ENCODE measurements around the gene TRIP4.
"Not testable (repeated sequence)": the region's sequence is repeated elsewhere in the genome, so short reads cannot be mapped to it uniquely, and the experiment has no call there.

The TRIP4 gene

GRCh38 chr15:64387562-64388168, at the start of gene TRIP4:
Gene TRIP4, plus strand, starts transcription at chr15:64387836. Its CDS starts 28 bp downstream, at chr15:64387864.
- peak within 1 kb of the TSS; percentile 65 for H3K27ac ChIP-seq
- DNase-seq (ENCODE audit: low read depth, low spot score), result peak; percentile 92

- no peak overlapping the region for H3K27ac ChIP-seq
- DNase-seq (ENCODE audit: low read depth, low spot score), result no peak
Measured at GRCh38 chr15:64340355-64340754, 47.3 kb upstream of the TRIP4 start.

DNA sequence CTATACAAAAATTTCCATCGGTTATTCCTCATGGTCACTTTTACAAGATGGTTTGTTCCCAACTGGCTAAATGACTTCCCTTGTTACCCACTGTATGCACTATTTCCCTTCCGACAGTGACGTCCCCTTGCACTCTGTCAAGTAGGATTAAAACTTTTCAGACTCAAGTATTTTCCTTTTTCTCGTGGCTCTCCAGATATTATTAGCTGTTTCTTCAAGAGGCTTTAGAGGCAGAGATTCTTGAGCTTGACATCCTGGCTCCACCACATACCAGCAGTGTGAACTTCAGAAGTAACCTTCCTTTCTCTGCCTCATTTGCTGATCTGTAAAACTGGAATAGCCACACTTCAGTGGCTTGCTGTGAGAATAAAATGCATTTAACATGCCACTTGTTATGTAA, 45.7 kb upstream of the TRIP4 start:
- H3K27ac ChIP-seq, result no peak overlapping the region
- no peak for DNase-seq (ENCODE audit: low read depth, low spot score)

GRCh38 chr15:64343222-64343621, 44.4 kb upstream of the TRIP4 start:
- no peak for DNase-seq (ENCODE audit: low read depth, low spot score)
- H3K27ac ChIP-seq, result no peak overlapping the region

- H3K27ac ChIP-seq, result no peak overlapping the region
- DNase-seq (ENCODE audit: low read depth, low spot score), result no peak
Measured at GRCh38 chr15:64343841-64344240, 43.8 kb upstream of the TRIP4 start.

DNA sequence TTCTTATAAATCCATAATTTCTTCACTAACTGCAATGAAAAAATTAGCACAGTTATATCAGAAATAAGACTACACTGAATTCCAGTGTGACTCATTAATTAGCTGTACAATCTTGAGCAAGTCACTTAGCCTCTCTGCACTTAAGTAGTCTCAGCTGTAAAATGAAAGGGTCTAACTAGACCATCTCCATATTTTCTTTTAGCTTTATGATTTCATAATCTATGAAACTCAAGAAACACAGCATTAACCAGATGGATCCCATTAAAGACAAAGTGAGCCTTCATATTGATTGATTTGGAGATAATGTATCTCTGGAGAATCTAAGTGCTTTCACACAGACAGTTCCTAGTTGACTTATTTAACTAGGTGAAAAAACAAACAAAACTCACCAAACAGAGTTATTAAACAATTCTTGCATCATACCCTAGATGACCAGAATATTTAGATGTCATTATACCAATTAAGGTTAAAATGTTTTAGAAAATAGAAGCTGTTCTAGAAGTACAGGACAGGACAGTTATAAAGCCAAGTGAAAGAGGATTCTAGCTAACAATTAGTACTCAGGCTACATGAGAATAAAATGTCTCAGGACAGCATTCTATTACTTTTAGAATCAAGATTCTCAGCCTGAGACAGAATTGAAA, 42.9 kb upstream of the TRIP4 start:
- peak overlapping the region; percentile 37 for H3K27ac ChIP-seq
- no peak for DNase-seq (ENCODE audit: low read depth, low spot score)

DNA sequence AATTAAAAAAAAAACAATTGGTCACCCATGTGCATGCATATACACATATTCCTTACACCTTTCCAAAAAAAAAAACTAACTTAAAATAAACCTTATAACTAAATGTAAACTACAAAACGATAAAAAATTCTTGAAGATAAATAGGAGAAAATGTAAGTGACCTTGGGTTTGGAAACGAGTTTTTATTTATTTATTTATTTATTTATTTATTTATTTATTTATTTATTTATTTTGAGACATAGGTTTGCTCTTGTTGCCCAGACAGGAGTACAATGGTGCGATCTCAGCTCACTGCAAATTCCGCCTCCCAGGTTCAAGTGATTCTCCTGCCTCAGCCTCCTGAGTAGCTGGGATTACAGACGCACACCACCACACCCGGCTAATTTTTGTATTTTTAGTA, 41.4 kb upstream of the TRIP4 start:
- H3K27ac ChIP-seq; DNase-seq (ENCODE audit: low read depth, low spot score): not testable (repeated sequence)

- no peak for DNase-seq (ENCODE audit: low read depth, low spot score)
- no peak overlapping the region for H3K27ac ChIP-seq
Measured at GRCh38 chr15:64348455-64348854, 39.2 kb upstream of the TRIP4 start.

DNA sequence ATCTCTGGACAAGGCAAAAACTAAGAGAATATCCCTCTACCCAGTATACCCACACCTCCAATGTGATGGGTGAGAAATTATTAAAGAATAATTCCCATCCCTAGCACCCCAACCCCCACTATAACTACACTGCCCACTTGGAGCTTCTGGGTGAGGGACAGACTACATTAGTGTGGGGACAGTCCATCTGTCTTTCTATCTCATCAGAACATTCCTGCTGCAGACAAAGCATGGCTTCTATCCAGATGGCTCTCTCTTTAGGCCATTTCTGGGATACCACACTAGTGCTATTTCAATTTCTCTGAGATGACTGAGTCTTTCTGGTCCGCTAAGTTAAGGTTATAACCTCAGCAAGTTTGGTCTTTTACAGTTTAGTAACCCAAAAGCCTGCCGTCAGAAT, 38.3 kb upstream of the TRIP4 start:
- DNase-seq (ENCODE audit: low read depth, low spot score), result no peak
- no peak overlapping the region for H3K27ac ChIP-seq

DNA sequence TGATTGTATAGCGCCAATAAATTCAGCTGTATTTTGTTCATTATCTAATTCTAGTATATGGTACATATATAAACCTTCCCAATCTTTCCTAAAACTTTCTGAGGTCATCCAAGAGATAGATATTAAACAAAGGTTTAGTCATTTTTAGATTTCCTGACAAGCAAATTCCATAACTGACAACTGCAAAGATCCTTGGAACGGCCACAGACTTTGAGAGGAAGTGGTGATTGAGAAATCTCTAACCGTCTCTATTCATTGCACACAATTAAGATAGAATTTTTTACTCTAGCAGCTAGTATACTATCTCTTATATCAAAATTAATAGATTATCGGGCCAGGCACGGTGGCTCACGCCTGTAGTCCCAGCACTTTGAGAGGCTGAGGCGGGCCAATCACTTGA, 36.4 kb upstream of the TRIP4 start:
- no peak overlapping the region for H3K27ac ChIP-seq
- DNase-seq (ENCODE audit: low read depth, low spot score), result no peak

GRCh38 chr15:64354688-64355344, 32.8 kb upstream of the TRIP4 start:
- peak; percentile 14 for DNase-seq (ENCODE audit: low read depth, low spot score)
- peak overlapping the region; percentile 80 for H3K27ac ChIP-seq

GRCh38 chr15:64355348-64355943, 32.2 kb upstream of the TRIP4 start:
- H3K27ac ChIP-seq, result peak overlapping the region; percentile 80
- DNase-seq (ENCODE audit: low read depth, low spot score), result no peak

DNA sequence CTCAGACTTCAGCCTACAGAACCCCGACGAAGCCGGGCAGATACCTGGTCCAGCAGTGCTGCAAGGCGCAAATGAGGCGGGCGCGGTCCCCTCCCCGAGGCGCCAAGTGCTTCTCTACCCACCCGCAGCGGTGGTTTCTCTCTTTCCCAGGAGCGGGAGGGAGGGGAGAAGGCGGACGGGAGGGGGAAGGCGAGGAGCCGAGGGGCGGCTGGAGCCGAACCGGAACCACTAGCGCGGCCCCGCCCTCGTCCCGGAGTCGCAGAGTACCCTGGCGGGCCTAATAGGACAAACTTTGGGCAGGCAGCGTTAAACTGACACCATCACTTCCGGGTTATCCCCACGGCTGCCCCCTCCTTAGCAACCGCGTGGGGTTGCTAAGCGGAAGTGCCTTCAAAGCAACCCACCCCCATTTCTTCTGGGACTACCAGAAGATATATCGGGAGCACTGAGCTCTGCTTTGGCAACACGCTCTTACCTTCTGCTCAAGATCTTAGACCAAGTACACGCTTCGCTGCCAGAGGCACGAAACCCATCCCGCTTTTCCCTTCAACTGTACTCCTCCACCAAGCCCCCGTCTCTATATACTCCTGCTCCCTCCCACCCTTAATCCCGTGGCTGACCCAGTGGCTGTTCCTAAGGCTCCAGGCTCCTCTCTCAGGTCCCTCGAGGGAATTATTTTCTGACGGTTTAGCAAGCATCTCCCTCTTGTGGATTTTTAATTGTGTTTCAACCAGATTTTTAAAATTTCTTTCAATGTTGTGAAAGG, 31.5 kb upstream of the TRIP4 start, which contains the start of gene CSNK1G1:
CSNK1G1 (minus strand) TSS at position 230 of the 766 bp plus-strand sequence. CDS start 55,674 bp downstream, outside the sequence.
- peak within 1 kb of the TSS; percentile 80 for H3K27ac ChIP-seq
- DNase-seq (ENCODE audit: low read depth, low spot score), result peak; percentile 69

DNA sequence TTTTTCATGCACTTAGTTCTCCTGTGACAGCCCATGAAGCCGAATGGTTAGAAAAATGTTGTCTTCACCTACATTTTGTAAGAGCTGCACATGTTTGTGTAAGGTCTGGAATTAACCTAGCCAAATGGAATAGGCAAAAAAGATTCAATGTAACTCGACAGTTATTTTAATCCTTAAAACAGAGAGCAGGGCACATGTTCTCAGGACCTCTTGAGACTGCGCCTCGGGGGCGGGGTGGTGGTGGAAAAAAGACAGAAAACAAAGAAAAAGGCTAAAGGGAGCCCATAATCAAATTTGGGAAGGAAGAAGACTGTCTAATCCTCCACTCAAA, 31.0 kb upstream of the TRIP4 start:
- no peak for DNase-seq (ENCODE audit: low read depth, low spot score)
- H3K27ac ChIP-seq, result peak overlapping the region; percentile 80

DNA sequence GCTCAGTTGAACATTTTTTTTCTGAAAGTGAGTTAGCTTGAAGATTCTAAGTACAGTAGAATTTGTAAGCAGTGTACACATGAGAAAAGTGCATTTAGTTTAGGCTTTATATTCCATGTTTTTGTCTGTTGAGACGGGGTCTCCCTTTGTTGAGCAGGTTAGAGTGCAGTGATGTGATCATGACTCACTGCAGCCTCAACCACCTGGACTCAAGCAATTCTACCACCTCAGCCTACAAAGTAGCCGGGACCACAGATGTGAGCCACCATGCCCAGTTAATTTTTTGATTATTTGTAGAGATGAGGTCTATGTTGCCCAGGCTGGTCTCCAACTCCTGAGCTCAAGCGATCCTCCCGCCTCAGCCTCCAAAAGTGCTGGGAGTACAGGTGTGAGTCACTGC, 26.4 kb upstream of the TRIP4 start:
- DNase-seq (ENCODE audit: low read depth, low spot score), result no peak
- no peak overlapping the region for H3K27ac ChIP-seq

DNA sequence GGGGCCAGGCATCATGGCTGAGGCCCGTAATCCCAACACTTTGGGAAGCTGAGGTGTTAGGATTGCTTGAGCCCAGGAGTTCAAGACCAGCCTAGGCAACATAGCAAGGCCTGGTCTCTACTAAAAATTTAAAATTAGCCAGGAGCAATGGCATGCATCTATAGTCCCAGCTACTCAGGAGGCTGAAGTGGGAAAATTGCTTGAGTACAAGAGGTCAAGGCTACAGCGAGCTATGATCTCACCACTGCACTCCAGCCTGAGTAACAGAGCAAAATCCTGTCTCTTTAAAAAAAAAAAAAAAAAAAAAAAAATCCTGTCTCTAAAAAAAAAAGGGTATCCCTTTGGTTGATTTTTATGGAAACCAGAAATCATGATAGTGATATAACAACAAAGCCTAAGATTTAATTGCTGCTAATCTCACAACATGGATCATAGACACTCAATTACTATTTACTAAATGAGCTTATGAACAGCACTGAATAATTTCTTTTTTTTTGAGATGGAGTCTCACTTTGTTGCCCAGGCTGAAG, 18.5 kb upstream of the TRIP4 start:
- no peak for DNase-seq (ENCODE audit: low read depth, low spot score)

GRCh38 chr15:64371383-64371782, 16.3 kb upstream of the TRIP4 start:
- DNase-seq (ENCODE audit: low read depth, low spot score); H3K27ac ChIP-seq: not testable (repeated sequence)

More for the DNA sequence above, 18.5 kb upstream of the TRIP4 start:
- no peak overlapping the region for H3K27ac ChIP-seq

- no peak for DNase-seq (ENCODE audit: low read depth, low spot score)
- H3K27ac ChIP-seq, result no peak overlapping the region
Measured at GRCh38 chr15:64373360-64373759, 14.3 kb upstream of the TRIP4 start.

DNA sequence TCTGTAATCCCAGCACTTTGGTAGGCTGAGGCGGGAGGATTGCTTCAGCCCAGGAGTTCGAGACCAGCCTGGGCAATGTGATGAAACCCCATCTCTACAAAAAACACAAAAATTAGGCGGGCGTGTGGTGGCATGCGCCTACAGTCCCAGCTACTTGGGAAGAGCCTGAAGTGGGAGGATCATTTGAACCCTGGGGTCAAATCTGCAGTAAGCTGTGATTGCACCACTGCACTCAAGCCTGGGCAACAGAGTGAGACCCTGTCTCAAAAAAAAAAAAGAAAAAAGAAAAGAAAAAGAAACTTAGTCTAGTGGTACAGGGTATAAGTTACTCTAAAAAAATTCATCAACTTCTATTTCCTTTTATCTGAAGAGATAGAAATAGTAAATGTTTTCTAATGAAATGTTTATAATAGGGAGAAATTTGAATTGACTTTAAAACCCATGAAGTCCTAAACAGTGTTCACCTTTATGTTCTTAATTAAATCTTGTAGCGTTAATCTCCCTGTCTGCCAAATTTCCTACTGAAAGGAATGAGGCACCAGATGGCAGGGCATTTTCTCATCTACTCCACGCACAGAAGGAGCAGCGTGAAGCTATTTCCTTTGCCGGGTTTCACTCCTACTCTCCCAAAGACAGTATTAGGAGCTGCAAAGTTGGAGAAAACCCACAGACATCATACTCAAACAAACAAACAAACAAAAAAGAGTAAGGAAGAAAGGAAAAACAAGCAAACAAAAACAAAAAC, 8.2 kb upstream of the TRIP4 start:
- no peak for DNase-seq (ENCODE audit: low read depth, low spot score)
- no peak overlapping the region for H3K27ac ChIP-seq
